Fibroblast of skin of right quadriceps (primary cell): ENCODE data around the gene MICAL3.
A peak's percentile ranks its signal among the peaks of the same experiment; 100 is the strongest.
"Not testable (repeated sequence)": the region's sequence is repeated elsewhere in the genome, so short reads cannot be mapped to it uniquely, and the experiment has no call there.

Experiments used
- DNase-seq: peaks from one replicate; pipeline ENCODE4 v3.0.0-alpha.2; 2013

Gene MICAL3

GRCh38 chr22:17770180-17771077 lies 253.9 kb downstream of the MICAL3 start:
- no peak for DNase-seq

GRCh38 chr22:17769716-17770082 lies 254.7 kb downstream of the MICAL3 start:
- DNase-seq: no peak

- no peak for DNase-seq
These were observed 255.2 kb downstream of the MICAL3 start for GRCh38 chr22:17769013-17769715.

GRCh38 chr22:17767233-17768065 lies 256.9 kb downstream of the MICAL3 start:
- DNase-seq: no peak

GRCh38 chr22:17764852-17765251 lies 259.5 kb downstream of the MICAL3 start:
- not testable (repeated sequence) for DNase-seq

- DNase-seq: no peak
These were observed 260.3 kb downstream of the MICAL3 start for GRCh38 chr22:17764036-17764435.

- DNase-seq: not testable (repeated sequence)
These were observed 260.9 kb downstream of the MICAL3 start for GRCh38 chr22:17763442-17763841.

- DNase-seq: no peak
These were observed 263.2 kb downstream of the MICAL3 start for GRCh38 chr22:17761138-17761488.

GRCh38 chr22:17754233-17754925 lies 270.0 kb downstream of the MICAL3 start:
- no peak for DNase-seq

GRCh38 chr22:17753401-17753989 lies 270.9 kb downstream of the MICAL3 start:
- DNase-seq: no peak

- no peak for DNase-seq
These were observed 272.8 kb downstream of the MICAL3 start for GRCh38 chr22:17751596-17751995.

- no peak for DNase-seq
These were observed 274.6 kb downstream of the MICAL3 start for GRCh38 chr22:17749605-17750395.

GRCh38 chr22:17748555-17749353 lies 275.6 kb downstream of the MICAL3 start:
- DNase-seq: no peak

- no peak for DNase-seq
These were observed 277.4 kb downstream of the MICAL3 start for GRCh38 chr22:17746916-17747315.

GRCh38 chr22:17744430-17744829 lies 279.9 kb downstream of the MICAL3 start:
- DNase-seq: no peak

GRCh38 chr22:17743661-17744411 lies 280.5 kb downstream of the MICAL3 start:
- no peak for DNase-seq

GRCh38 chr22:17742527-17742902 lies 281.8 kb downstream of the MICAL3 start:
- peak; percentile 53 for DNase-seq

GRCh38 chr22:17741866-17742526 lies 282.4 kb downstream of the MICAL3 start:
- DNase-seq: no peak
